Measurements from ENCODE around the gene TRIO.

TRIO gene

GRCh38 chr5:14277385-14278320 is 134.5 kb downstream of the TRIO start:
- no peak for DNase-seq (ENCODE audit: extremely low read depth, low read depth)
- no peak for TF ChIP-seq CTCF (IDR thresholded peaks at IDR 0.05; ENCODE audit: low read depth, low read length)

DNA sequence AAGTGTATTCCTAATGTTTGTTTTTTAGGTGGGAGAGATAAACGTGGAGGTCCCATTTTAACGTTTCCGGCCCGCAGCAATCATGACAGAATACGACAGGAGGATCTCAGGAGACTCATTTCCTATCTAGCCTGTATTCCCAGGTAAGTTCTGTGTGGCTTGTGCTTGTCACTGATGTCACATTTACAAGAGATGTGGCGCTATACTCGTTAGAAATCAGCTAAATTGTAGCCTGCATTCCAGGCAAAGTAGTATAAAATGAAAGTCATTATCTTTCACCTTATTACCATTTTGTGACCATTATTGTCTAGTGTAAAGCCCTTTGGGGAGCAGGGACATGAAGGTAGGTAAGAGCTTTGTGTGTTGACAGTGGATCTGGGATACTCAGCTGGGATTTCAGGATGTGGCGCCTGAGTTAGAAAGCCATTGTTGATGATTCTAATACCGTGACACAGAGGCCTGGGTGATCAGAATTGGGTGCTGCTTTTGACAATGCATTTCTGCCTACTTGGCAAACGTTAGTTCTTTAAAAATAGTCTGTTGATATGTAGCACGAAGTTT is 137.2 kb downstream of the TRIO start:
- no peak for TF ChIP-seq CTCF (IDR thresholded peaks at IDR 0.05; ENCODE audit: low read depth, low read length)
- DNase-seq (ENCODE audit: extremely low read depth, low read depth): no peak

GRCh38 chr5:14281746-14282181 is 138.6 kb downstream of the TRIO start:
- no peak for TF ChIP-seq CTCF (IDR thresholded peaks at IDR 0.05; ENCODE audit: low read depth, low read length)

DNA sequence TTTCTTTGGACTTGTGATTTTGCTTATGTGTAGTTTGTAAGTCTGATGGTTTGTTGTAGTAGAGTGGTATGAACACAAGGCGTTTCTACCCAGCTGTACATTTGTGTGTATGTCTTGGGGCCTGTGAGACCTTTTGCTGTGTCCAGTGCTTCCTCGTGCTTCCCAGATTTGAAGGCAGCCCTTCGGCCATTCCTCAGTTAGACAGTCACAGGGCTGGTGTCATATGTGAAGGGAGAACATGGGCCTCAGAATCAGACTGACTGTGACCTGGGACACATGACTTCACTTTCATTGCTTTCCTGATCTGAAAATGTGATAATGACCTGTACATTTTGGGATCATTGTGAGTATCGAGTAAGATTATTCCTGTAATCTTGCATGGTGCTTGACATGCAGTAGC is 140.0 kb downstream of the TRIO start:
- no peak for TF ChIP-seq CTCF (IDR thresholded peaks at IDR 0.05; ENCODE audit: low read depth, low read length)
- DNase-seq (ENCODE audit: extremely low read depth, low read depth): no peak

More at GRCh38 chr5:14281746-14282181, 138.6 kb downstream of the TRIO start:
- DNase-seq (ENCODE audit: extremely low read depth, low read depth): no peak

- TF ChIP-seq CTCF (IDR thresholded peaks at IDR 0.05; ENCODE audit: low read depth, low read length): no peak
- DNase-seq (ENCODE audit: extremely low read depth, low read depth): no peak
Observed at GRCh38 chr5:14284392-14285148, 141.4 kb downstream of the TRIO start.

DNA sequence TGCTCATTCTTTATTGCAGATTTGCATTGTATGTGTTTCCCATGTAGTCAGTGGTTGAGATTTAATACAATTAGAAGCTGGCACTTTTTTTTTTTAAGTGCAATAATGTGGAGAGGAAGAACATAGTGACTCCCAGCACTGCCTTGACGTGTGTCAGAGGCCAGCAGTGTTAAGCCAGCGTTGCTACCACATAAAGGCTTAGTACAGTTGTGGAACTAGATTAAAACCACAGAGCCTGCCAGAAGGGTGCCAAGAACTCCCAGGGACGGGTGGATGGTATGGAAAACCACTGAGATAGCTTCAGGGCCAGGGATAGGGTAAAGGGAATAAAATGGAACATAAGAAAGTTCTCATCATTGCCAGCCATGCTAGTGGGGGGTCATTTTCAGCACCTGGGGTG is 142.9 kb downstream of the TRIO start:
- DNase-seq (ENCODE audit: extremely low read depth, low read depth): no peak
- no peak for TF ChIP-seq CTCF (IDR thresholded peaks at IDR 0.05; ENCODE audit: low read depth, low read length)

All from AG09319 (cell line).